Glomerular endothelial cell (primary cell): ENCODE data around the gene OR4F17. TPM values are rescaled to one million over a fixed set of nuclear protein-coding genes. Genes with fewer than 3 reads are reported as not detected.
"Not testable (repeated sequence)": the region's sequence is repeated elsewhere in the genome, so short reads cannot be mapped to it uniquely, and the experiment has no call there.

ENCODE experiments used
- DNase-seq: peaks from one replicate; pipeline ENCODE4 v3.0.0-alpha.2; 2011; ENCODE audit warnings: low read depth, low spot score; ENCODE audit errors: extremely low read depth
- total RNA-seq: library from RNA; depleted of rRNA; stranded (reverse); fragments of >200 nt; gene quantifications from 2 replicates; pipeline ENCODE4 v1.2.3, GENCODE V29; 2015

Gene OR4F17
- not detected in 2 replicates for total RNA-seq

DNA sequence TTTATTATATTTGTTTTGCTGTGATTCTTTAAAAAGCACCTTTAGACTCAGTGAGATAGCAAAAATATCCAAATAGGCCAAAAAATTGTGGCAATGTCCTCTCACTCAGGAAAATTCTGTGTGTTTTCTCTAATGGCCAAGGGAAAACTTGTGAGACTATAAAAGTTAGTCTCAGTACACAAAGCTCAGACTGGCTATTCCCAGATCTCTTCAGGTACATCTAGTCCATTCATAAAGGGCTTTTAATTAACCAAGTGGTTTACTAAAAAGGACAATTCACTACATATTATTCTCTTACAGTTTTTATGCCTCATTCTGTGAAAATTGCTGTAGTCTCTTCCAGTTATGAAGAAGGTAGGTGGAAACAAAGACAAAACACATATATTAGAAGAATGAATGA, at the start of gene OR4F17:
Gene OR4F17 (plus strand): TSS at position 301 of the 400 bp plus-strand sequence. CDS start 3,575 bp downstream, outside the sequence.
- DNase-seq = not testable (repeated sequence)

- DNase-seq = not testable (repeated sequence)
Observed at GRCh38 chr19:70793-71192, 36.1 kb upstream of the OR4F17 start.

DNA sequence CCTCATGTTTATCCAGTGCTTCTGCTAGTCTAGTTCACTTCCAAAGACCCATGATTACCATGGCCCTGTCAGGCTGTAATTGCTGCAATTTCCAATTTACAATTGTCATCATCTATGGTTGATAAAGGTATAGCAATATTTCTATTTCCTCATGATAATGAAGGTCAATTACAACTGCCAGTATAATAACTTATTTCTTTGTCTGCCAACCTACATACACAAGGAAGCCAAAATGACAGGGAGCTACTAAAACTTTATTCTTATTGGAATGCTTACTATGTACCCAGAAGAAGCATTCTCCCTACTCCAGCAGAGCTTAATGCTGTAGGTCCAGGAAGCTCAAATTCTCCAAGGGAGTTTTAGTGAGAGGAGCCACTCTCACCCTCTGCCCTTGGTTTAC, 24.0 kb upstream of the OR4F17 start:
- DNase-seq = not testable (repeated sequence)

GRCh38 chr19:83626-84025, 23.3 kb upstream of the OR4F17 start:
- not testable (repeated sequence) for DNase-seq

DNA sequence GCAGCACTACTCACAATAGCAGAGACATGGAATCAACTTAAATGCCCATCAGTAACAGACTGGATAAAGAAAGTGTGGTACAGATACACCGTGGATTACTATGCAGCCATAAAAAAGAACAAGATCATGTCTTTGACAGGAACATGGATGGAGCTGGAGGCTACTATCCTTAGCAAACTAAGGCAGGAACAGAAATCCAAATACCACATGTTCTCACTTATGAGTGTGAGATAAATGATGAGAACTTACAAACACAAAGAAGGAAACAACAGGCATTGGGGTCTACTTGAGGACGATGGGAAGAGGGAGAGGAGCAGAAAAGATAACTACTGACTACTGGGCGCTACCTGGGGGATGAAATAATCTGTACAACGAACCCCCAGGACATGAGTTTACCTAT, 16.2 kb upstream of the OR4F17 start:
- not testable (repeated sequence) for DNase-seq

- not testable (repeated sequence) for DNase-seq
Observed at GRCh38 chr19:94794-95193, 12.1 kb upstream of the OR4F17 start.

DNA sequence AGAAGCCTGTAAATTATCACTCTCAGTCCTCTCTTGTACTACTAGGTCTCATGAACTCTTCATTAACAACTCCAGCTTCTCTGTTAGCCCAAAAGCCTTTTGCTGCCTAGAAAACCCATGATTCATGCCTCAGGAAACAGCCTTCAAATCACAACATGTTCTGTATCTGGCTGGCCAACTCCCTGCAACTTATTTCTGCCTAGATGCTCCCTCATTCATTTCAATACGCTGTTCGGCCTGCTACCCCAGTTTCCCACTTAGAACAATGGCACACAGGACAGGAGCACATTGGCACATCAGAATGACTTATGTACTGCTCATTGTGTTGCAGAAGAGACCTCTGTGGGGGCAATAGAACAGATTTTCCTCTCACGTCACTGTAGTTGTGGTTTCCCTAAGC, 9.3 kb upstream of the OR4F17 start:
- DNase-seq = not testable (repeated sequence)

GRCh38 chr19:120443-121140, 13.7 kb downstream of the OR4F17 start:
- not testable (repeated sequence) for DNase-seq

Other genes with a start within 250 kb of the OR4F17 start
- 13.9 and 30.5 TPM in 2 replicates for gene PLPP2, start 184.3 kb downstream of the OR4F17 start, total RNA-seq
- gene MIER2, start 237.7 kb downstream of the OR4F17 start, total RNA-seq = 21.0 and 38.2 TPM in 2 replicates